ENCODE measurements around the gene TRO.

Gene TRO

GRCh38 chrX:54920610-54921426 lies at the start of gene TRO:
Gene TRO (plus strand): TSS chrX:54920824. CDS start chrX:54922247, 1,423 bp downstream.
- DNase-seq: no peak

GRCh38 chrX:54885740-54886139 lies 34.9 kb upstream of the TRO start:
- DNase-seq: no peak

- DNase-seq: peak; percentile 1
These were observed 29.1 kb upstream of the TRO start for GRCh38 chrX:54891573-54891972.

GRCh38 chrX:54894159-54894558 lies 26.5 kb upstream of the TRO start:
- DNase-seq: no peak

GRCh38 chrX:54909941-54910340 lies 10.7 kb upstream of the TRO start:
- DNase-seq: no peak

- DNase-seq: no peak
These were observed 900 bp downstream of the TRO start for GRCh38 chrX:54921427-54922021.

- no peak for DNase-seq
These were observed 1.9 kb downstream of the TRO start for GRCh38 chrX:54922547-54922946.

GRCh38 chrX:54923376-54923775 lies 2.8 kb downstream of the TRO start:
- no peak for DNase-seq

- no peak for DNase-seq
These were observed 6.4 kb downstream of the TRO start for GRCh38 chrX:54926978-54927377.

- no peak for DNase-seq
These were observed 8.3 kb downstream of the TRO start for GRCh38 chrX:54928876-54929275.

GRCh38 chrX:54930291-54931049 lies 9.8 kb downstream of the TRO start:
- DNase-seq: no peak

GRCh38 chrX:54931107-54931506 lies 10.5 kb downstream of the TRO start:
- no peak for DNase-seq

- no peak for DNase-seq
These were observed 12.7 kb downstream of the TRO start for GRCh38 chrX:54933150-54933826.

- no peak for DNase-seq
These were observed 13.4 kb downstream of the TRO start for GRCh38 chrX:54934058-54934457.

GRCh38 chrX:54934890-54935289 lies 14.3 kb downstream of the TRO start:
- no peak for DNase-seq

- no peak for DNase-seq
These were observed 14.7 kb downstream of the TRO start for GRCh38 chrX:54935306-54935705.

GRCh38 chrX:54937416-54937815 lies 16.8 kb downstream of the TRO start:
- DNase-seq: no peak

- DNase-seq: no peak
These were observed 24.2 kb downstream of the TRO start for GRCh38 chrX:54944816-54945215.

- no peak for DNase-seq
These were observed 24.6 kb downstream of the TRO start for GRCh38 chrX:54945224-54945623.

GRCh38 chrX:54950730-54951375 lies 30.2 kb downstream of the TRO start:
- no peak for DNase-seq

GRCh38 chrX:54961750-54962149 lies 41.1 kb downstream of the TRO start:
- DNase-seq: no peak

GRCh38 chrX:54964766-54965497 lies 44.3 kb downstream of the TRO start:
- no peak for DNase-seq
